Measurements from ENCODE around the gene DLG2. TPM values are rescaled to one million over a fixed set of nuclear protein-coding genes. Genes with fewer than 3 reads are reported as not detected.
"Not testable (repeated sequence)": the region's sequence is repeated elsewhere in the genome, so short reads cannot be mapped to it uniquely, and the experiment has no call there.

DLG2 gene
- total RNA-seq, 1 donor from 2014 or later, result 2.8 TPM

GRCh38 chr11:84795698-84796097, 831.4 kb downstream of the DLG2 start:
- DNase-seq (ENCODE audit: low spot score), result no peak

- no peak for DNase-seq (ENCODE audit: low spot score)
These were observed 832.3 kb downstream of the DLG2 start for GRCh38 chr11:84794663-84795443.

- DNase-seq (ENCODE audit: low spot score), result no peak
These were observed 833.8 kb downstream of the DLG2 start for GRCh38 chr11:84793318-84793717.

GRCh38 chr11:84790849-84791427, 836.2 kb downstream of the DLG2 start:
- DNase-seq (ENCODE audit: low spot score), result no peak

GRCh38 chr11:84788220-84788619, 838.9 kb downstream of the DLG2 start:
- DNase-seq (ENCODE audit: low spot score), result no peak

- not testable (repeated sequence) for DNase-seq (ENCODE audit: low spot score)
These were observed 843.0 kb downstream of the DLG2 start for GRCh38 chr11:84784158-84784557.

GRCh38 chr11:84780689-84781293, 846.4 kb downstream of the DLG2 start:
- no peak for DNase-seq (ENCODE audit: low spot score)

GRCh38 chr11:84775503-84775902, 851.6 kb downstream of the DLG2 start:
- DNase-seq (ENCODE audit: low spot score), result no peak

- DNase-seq (ENCODE audit: low spot score), result no peak
These were observed 863.2 kb downstream of the DLG2 start for GRCh38 chr11:84763931-84764330.

- DNase-seq (ENCODE audit: low spot score), result no peak
These were observed 869.4 kb downstream of the DLG2 start for GRCh38 chr11:84757711-84758110.

- DNase-seq (ENCODE audit: low spot score), result no peak
These were observed 875.8 kb downstream of the DLG2 start for GRCh38 chr11:84751371-84751770.

GRCh38 chr11:84747871-84748270, 879.3 kb downstream of the DLG2 start:
- no peak for DNase-seq (ENCODE audit: low spot score)

GRCh38 chr11:84740050-84740449, 887.1 kb downstream of the DLG2 start:
- no peak for DNase-seq (ENCODE audit: low spot score)

- no peak for DNase-seq (ENCODE audit: low spot score)
These were observed 902.9 kb downstream of the DLG2 start for GRCh38 chr11:84724256-84724655.

GRCh38 chr11:84722583-84723108, 904.5 kb downstream of the DLG2 start:
- no peak for DNase-seq (ENCODE audit: low spot score)

- no peak for DNase-seq (ENCODE audit: low spot score)
These were observed 905.6 kb downstream of the DLG2 start for GRCh38 chr11:84721561-84721961.

GRCh38 chr11:84720706-84721402, 906.3 kb downstream of the DLG2 start:
- no peak for DNase-seq (ENCODE audit: low spot score)

- no peak for DNase-seq (ENCODE audit: low spot score)
These were observed 907.1 kb downstream of the DLG2 start for GRCh38 chr11:84719935-84720577.

- no peak for DNase-seq (ENCODE audit: low spot score)
These were observed 912.8 kb downstream of the DLG2 start for GRCh38 chr11:84714316-84714780.

- DNase-seq (ENCODE audit: low spot score), result no peak
These were observed 935.3 kb downstream of the DLG2 start for GRCh38 chr11:84691830-84692229.

- no peak for DNase-seq (ENCODE audit: low spot score)
These were observed 939.7 kb downstream of the DLG2 start for GRCh38 chr11:84687433-84687832.

Data from mesenteric fat pad (tissue), 1 donor.